K562 (cell line): ENCODE results near the gene CYLD. TPM values are rescaled to one million over a fixed set of nuclear protein-coding genes. Genes with fewer than 3 reads are reported as not detected.
A peak's percentile ranks its signal among the peaks of the same experiment; 100 is the strongest.

Experiments
- ATAC-seq: fragments of 200-7000 bp; cut with Tn5 transposase; 3 replicates; pipeline ENCODE4 v1.9.1; 2020; ENCODE audit warnings: moderate library complexity
- BruUV-seq: library from RNA; stranded (reverse); fragments of 400-500 nt; replicated peaks from 2 replicates; lab custom pipeline; 2021; lab: Mats Ljungman, UMichigan
- CTCF ChIA-PET: fragments of 300-600 bp; formaldehyde crosslinking; extraction: SDS; loops from one replicate; lab custom pipeline; 2021; ENCODE audit warnings: low intra/inter-chr PET ratio; lab: Yijun Ruan, JAX
- POLR2A ChIA-PET: fragments of 300-600, 350-650 bp; sonication (Branson Sonifier 250); formaldehyde crosslinking; extraction: SDS; loops from one replicate; lab custom pipeline; 2021; ENCODE audit warnings: antibody characterized with exemption, inconsistent platforms; lab: Yijun Ruan, JAX
- DNase-seq, 4 experiments: peaks; one replicate each; pipeline versions ENCODE4 v3.0.0 to v3.0.0-alpha.2; 2011 to 2018; ENCODE audit warnings: low spot score in 3 of 4, mixed read lengths in 3 of 4; ENCODE audit errors: extremely low read depth in 1 of 4
- FAIRE-seq: peaks from 2 replicates; lab custom pipeline; 2011; peaks lifted over from hg19 to GRCh38; lab: Jason Lieb, UNC
- H2AFZ ChIP-seq: 2 replicates; pipeline ENCODE4 v1.6.0; 2011; ENCODE audit warnings: low read depth, low read length, control low read depth, inconsistent platforms
- H3K27ac ChIP-seq: fragments of 200-600 bp; 3 replicates; pipeline ENCODE4 v1.8.0; 2011; ENCODE audit warnings: low read depth, mild to moderate bottlenecking, control low read depth, inconsistent platforms, low read length, moderate library complexity, mixed read lengths; ENCODE audit errors: extremely low read depth
- H3K27me3 ChIP-seq, 2 experiments: fragments of 300-600 bp in 1 of 2; 2 replicates in 1 of 2; 3 replicates in 1 of 2; pipeline versions ENCODE4 v1.6.0 to v1.8.0; 2011; ENCODE audit warnings: inconsistent platforms in 2 of 2, low read length in 2 of 2, mild to moderate bottlenecking in 1 of 2, mixed read lengths in 1 of 2, moderate library complexity in 1 of 2; ENCODE audit not compliant: control insufficient read depth in 2 of 2, insufficient read depth in 2 of 2
- H3K36me3 ChIP-seq: fragments of 300-600 bp; 3 replicates; pipeline ENCODE4 v1.8.0; 2011; ENCODE audit warnings: mild to moderate bottlenecking, low read length, inconsistent platforms; ENCODE audit not compliant: control insufficient read depth, insufficient read depth
- H3K4me1 ChIP-seq, 2 experiments: fragments of 200-600 bp in 1 of 2; replicated peaks in 1 of 2; 2 replicates in 1 of 2; 3 replicates in 1 of 2; pipeline versions ENCODE4 v1.5.1 to v1.8.0; 2011; ENCODE audit warnings: inconsistent platforms in 2 of 2, low read length in 2 of 2, mild to moderate bottlenecking in 1 of 2, mixed read lengths in 1 of 2, moderate library complexity in 1 of 2; ENCODE audit not compliant: control insufficient read depth in 2 of 2, insufficient read depth in 2 of 2
- H3K4me2 ChIP-seq: 2 replicates; pipeline ENCODE4 v1.6.1; 2011; ENCODE audit warnings: low read length, control low read depth, inconsistent platforms, mixed read lengths; ENCODE audit not compliant: insufficient read depth
- H3K4me3 ChIP-seq: fragments of 200-600 bp; sonication (generic), shearing (Covaris generic); 2 replicates; pipeline ENCODE4 v1.5.1; 2016; ENCODE audit warnings: control low read depth, inconsistent platforms
- H3K79me2 ChIP-seq: fragments of 200-600 bp; 3 replicates; pipeline ENCODE4 v1.8.0; 2011; ENCODE audit warnings: low read length, inconsistent platforms; ENCODE audit not compliant: control insufficient read depth, insufficient read depth
- H3K9ac ChIP-seq, 2 experiments: 2 replicates each; pipeline versions ENCODE4 v1.6.0 to v1.6.1; 2011; ENCODE audit warnings: low read depth in 2 of 2, low read length in 2 of 2, control low read depth in 1 of 2, inconsistent platforms in 1 of 2, mild to moderate bottlenecking in 1 of 2, mixed read lengths in 1 of 2; ENCODE audit not compliant: insufficient read depth in 1 of 2
- H3K9me1 ChIP-seq: one replicate; pipeline ENCODE4 v1.6.0; 2011; ENCODE audit warnings: inconsistent platforms, mild to moderate bottlenecking, low read length, moderate library complexity; ENCODE audit not compliant: control insufficient read depth, insufficient read depth
- H3K9me3 ChIP-seq: replicated peaks from 2 replicates; pipeline ENCODE4 v1.5.1; 2011; ENCODE audit warnings: low read depth, low read length, inconsistent platforms; ENCODE audit not compliant: control insufficient read depth, insufficient read depth
- H4K20me1 ChIP-seq: replicated peaks from 2 replicates; pipeline ENCODE4 v1.6.1; 2011; ENCODE audit warnings: low read length, inconsistent platforms, mixed read lengths; ENCODE audit not compliant: control insufficient read depth, insufficient read depth
- BRCA1 ChIP-seq, 2 experiments: fragments of 450-650 bp in 1 of 2; sonication (generic) in 1 of 2; formaldehyde crosslinking in 1 of 2; IDR thresholded peaks; 2 replicates each; pipeline versions ENCODE4 v1.5.0 to v1.6.1; 2017 to 2020; ENCODE audit warnings: mild to moderate bottlenecking in 1 of 2, missing genetic modification reagents in 1 of 2
- CLOCK ChIP-seq: fragments of 250-450 bp; sonication (Bioruptor Pico); IDR thresholded peaks from 2 replicates; pipeline ENCODE4 v1.4.0; 2020; ENCODE audit warnings: mild to moderate bottlenecking, moderate library complexity, borderline replicate concordance
- MAFG ChIP-seq: fragments of 450-650 bp; conservative IDR thresholded peaks from 2 replicates; pipeline ENCODE4 v1.6.1; 2016; ENCODE audit warnings: missing genetic modification characterization, missing compliant biosample characterization
- SNIP1 ChIP-seq: fragments of 450-650 bp; IDR thresholded peaks from 2 replicates; pipeline ENCODE4 v1.7.1; 2017; ENCODE audit warnings: low read depth, mild to moderate bottlenecking
- ZBTB1 ChIP-seq: sonication (generic); formaldehyde crosslinking; IDR thresholded peaks from 2 replicates; pipeline ENCODE4 v1.8.1; 2023; ENCODE audit warnings: missing genetic modification reagents, low read depth, mild to moderate bottlenecking, borderline replicate concordance
- ZKSCAN3 ChIP-seq: fragments of 250-450 bp; sonication (Bioruptor Pico); IDR thresholded peaks from 2 replicates; pipeline ENCODE4 v1.4.0; 2020
- WGBS: fragments of 100-300 bp; shearing (Covaris generic); methylation state at CpG from one replicate; pipeline ENCODE4 v1.1.6; 2016; ENCODE audit warnings: low coverage, mixed read lengths; ENCODE audit not compliant: insufficient coverage; ENCODE audit errors: missing lambda C conversion rate; 5-methylcytosine and 5-hydroxymethylcytosine counted together
- in situ Hi-C: fragments of 300-500 bp; cut with MboI; formaldehyde crosslinking; loops from 4 replicates; pipeline ENCODE4 v1.15.0; 2018; ENCODE audit warnings: inconsistent platforms, mixed read lengths
- intact Hi-C: fragments of 100-400 bp; cut with micrococcal nuclease; formaldehyde crosslinking; loops from 2 replicates; pipeline ENCODE4 v1.14.2; 2022
- polyA plus RNA-seq, 8 experiments: library from polyadenylated mRNA; depleted of rRNA in 4 of 8; stranded (reverse) in 5 of 8; unstranded in 3 of 8; fragments of >200 nt; fragmentation: Nextera tagmentation in 2 of 8; fragmentation: Illumina TruSeq in 1 of 8; extraction: Ambion mirVana in 2 of 8; extraction: Trizol in 1 of 8; gene quantifications; 2 replicates each; pipeline versions ENCODE4 v1.2.1 to v1.2.3, GENCODE V29; 2011 to 2014; ENCODE audit warnings: inconsistent platforms in 1 of 8, missing spikeins in 1 of 8
- total RNA-seq, 7 experiments: library from RNA; depleted of rRNA in 6 of 7; stranded (reverse); fragments of >200 nt in 6 of 7; fragmentation: Illumina TruSeq in 2 of 7; extraction: Trizol in 2 of 7; gene quantifications; 2 replicates each; pipeline versions ENCODE4 v1.2.1 to v1.2.3, GENCODE V29; 2011 to 2021; ENCODE audit warnings: low replicate concordance in 1 of 7

The CYLD gene
- total and polyA plus RNA-seq, 9 of the 15 experiments (the other 6 are each of a cell fraction or from before 2014, with no cell fraction given), result 3.4 to 7.4 (median 5.3) TPM

- TF ChIP-seq CLOCK (CRISPR knock-in tag), result no peak
- no peak for TF ChIP-seq BRCA1 (IDR thresholded peaks at IDR 0.05)
- TF ChIP-seq BRCA1 (CRISPR knock-in tag; IDR thresholded peaks at IDR 0.05), result no peak
- TF ChIP-seq SNIP1, result no peak
- TF ChIP-seq ZKSCAN3, result no peak
- TF ChIP-seq, all 486 proteins: peak for 2
These were observed 100.7 kb downstream of the CYLD start (continued) for GRCh38 chr16:50842589-50842988.

GRCh38 chr16:50844840-50845239 is 103.0 kb downstream of the CYLD start:
- intact Hi-C loops (no loop called here), in situ Hi-C loops (no loop called here)
- no peak for ATAC-seq
- TF ChIP-seq ZBTB1 (CRISPR knock-in tag) (no peak), MAFG (0 out of 2 replicates have a peak, but pooled peaks have one; percentile 3)
- BruUV-seq, result no TSS peak
- no peak for DNase-seq
- H3K9me1 ChIP-seq, result no peaks in the 10 kb centered on the region
- no peak overlapping the region for H3K27ac ChIP-seq
- H3K9ac ChIP-seq, result no peak overlapping the region
- no peak for FAIRE-seq
- 12% methylated on average over 5 of the region's 5 CpGs for WGBS
- ChIA-PET POLR2A (no interaction called here), CTCF (no interaction called here)
- H2AFZ ChIP-seq, result no peak overlapping the region
- no peaks in the 10 kb centered on the region for H3K36me3 ChIP-seq
- peaks cover 0 to 12% of the 10 kb centered on the region in 2 experiments; a peak in 2 of 5 replicates for H3K27me3 ChIP-seq
- no peaks in the 10 kb centered on the region for H3K79me2 ChIP-seq
- H3K4me2 ChIP-seq, result no peak overlapping the region
- no peak overlapping the region for H3K4me3 ChIP-seq
- no peaks in the 10 kb centered on the region for H3K9me3 ChIP-seq
- peaks cover 17 to 19% of the 10 kb centered on the region in 2 experiments for H3K4me1 ChIP-seq
- no peaks in the 10 kb centered on the region; the same call in 1 of the 2 replicates for H4K20me1 ChIP-seq
